Mesothelial cell of epicardium (in vitro differentiated cells): Measurements from ENCODE around the gene CCDC175. TPM values are rescaled to one million over a fixed set of nuclear protein-coding genes. Genes with fewer than 3 reads are reported as not detected.

Source experiments
- DNase-seq, 2 experiments: peaks; one replicate each; pipeline ENCODE4 v3.0.0; 2021; ENCODE audit warnings: low spot score in 2 of 2; ENCODE audit not compliant: unreplicated experiment in 2 of 2
- H3K27ac Mint-ChIP-seq: 2 replicates; pipeline ENCODE4 v1.8.0; 2021; ENCODE audit warnings: mixed read lengths
- H3K27me3 Mint-ChIP-seq: 2 replicates; pipeline ENCODE4 v1.8.0; 2021; ENCODE audit warnings: low read depth, mixed read lengths
- H3K36me3 Mint-ChIP-seq: 2 replicates; pipeline ENCODE4 v1.8.0; 2021; ENCODE audit warnings: mixed read lengths
- H3K4me1 Mint-ChIP-seq: 2 replicates; pipeline ENCODE4 v1.8.0; 2021; ENCODE audit warnings: mixed read lengths
- H3K4me3 Mint-ChIP-seq: 2 replicates; pipeline ENCODE4 v1.8.0; 2021; ENCODE audit warnings: mild to moderate bottlenecking, moderate library complexity, mixed read lengths
- H3K9me3 Mint-ChIP-seq: 2 replicates; pipeline ENCODE4 v1.8.0; 2021; ENCODE audit warnings: mixed read lengths
- total RNA-seq: library from RNA; stranded (reverse); gene quantifications from 3 replicates; pipeline ENCODE4 v1.2.1, GENCODE V29; 2021
- TF ChIP-seq, protein P1 (sequence below): fragments of 200-600 bp; sonication (generic); IDR thresholded peaks from one replicate; pipeline ENCODE4 v1.5.0; 2021; ENCODE audit warnings: antibody characterized with exemption; ENCODE audit not compliant: unreplicated experiment

Gene CCDC175
- total RNA-seq, 1 donor from 2014 or later: 0.16 TPM

DNA sequence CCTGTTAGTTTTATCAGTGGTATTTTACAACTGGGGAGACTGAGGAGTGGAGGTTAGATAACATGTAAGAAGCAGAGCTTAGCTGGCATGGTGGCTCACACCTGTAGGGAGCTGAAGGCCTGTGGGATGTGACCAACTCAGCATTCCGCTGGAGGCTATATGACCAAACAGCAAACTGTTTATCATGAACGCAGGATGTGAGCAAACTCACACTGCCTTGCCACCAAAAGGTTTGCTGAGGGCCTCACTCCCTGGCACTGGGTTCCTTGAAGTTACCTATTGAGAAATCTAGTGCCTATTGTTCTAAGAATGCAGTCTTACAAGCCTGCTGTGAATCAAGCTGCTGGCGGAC, 68.9 kb downstream of the CCDC175 start:
- peaks cover 2% of the 10 kb centered on the region for H3K27me3 Mint-ChIP-seq
- no peaks in the 10 kb centered on the region for H3K4me1 Mint-ChIP-seq
- no peak for DNase-seq
- H3K9me3 Mint-ChIP-seq: no peaks in the 10 kb centered on the region
- no peak overlapping the region for H3K27ac Mint-ChIP-seq
- TF ChIP-seq, protein P1, sequence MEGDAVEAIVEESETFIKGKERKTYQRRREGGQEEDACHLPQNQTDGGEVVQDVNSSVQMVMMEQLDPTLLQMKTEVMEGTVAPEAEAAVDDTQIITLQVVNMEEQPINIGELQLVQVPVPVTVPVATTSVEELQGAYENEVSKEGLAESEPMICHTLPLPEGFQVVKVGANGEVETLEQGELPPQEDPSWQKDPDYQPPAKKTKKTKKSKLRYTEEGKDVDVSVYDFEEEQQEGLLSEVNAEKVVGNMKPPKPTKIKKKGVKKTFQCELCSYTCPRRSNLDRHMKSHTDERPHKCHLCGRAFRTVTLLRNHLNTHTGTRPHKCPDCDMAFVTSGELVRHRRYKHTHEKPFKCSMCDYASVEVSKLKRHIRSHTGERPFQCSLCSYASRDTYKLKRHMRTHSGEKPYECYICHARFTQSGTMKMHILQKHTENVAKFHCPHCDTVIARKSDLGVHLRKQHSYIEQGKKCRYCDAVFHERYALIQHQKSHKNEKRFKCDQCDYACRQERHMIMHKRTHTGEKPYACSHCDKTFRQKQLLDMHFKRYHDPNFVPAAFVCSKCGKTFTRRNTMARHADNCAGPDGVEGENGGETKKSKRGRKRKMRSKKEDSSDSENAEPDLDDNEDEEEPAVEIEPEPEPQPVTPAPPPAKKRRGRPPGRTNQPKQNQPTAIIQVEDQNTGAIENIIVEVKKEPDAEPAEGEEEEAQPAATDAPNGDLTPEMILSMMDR: peak; percentile 1
- no peak overlapping the region for H3K4me3 Mint-ChIP-seq
- peaks cover 11% of the 10 kb centered on the region for H3K36me3 Mint-ChIP-seq

- Mint-ChIP-seq H3K27ac (no peak overlapping the region), H3K36me3 (peaks cover 14% of the 10 kb centered on the region), H3K27me3 (peaks cover 2% of the 10 kb centered on the region), H3K4me3 (no peak overlapping the region), H3K4me1 (no peaks in the 10 kb centered on the region), H3K9me3 (no peaks in the 10 kb centered on the region)
- DNase-seq: peak in 1 of 2 experiments; percentile 60
- TF ChIP-seq, protein P1: peak; percentile 51
These were observed 69.4 kb downstream of the CCDC175 start for GRCh38 chr14:59507063-59507751.

GRCh38 chr14:59503256-59503655, 73.4 kb downstream of the CCDC175 start:
- Mint-ChIP-seq H3K27me3 (no peaks in the 10 kb centered on the region), H3K9me3 (no peaks in the 10 kb centered on the region), H3K4me3 (no peak overlapping the region), H3K27ac (no peak overlapping the region), H3K36me3 (peaks cover 16% of the 10 kb centered on the region), H3K4me1 (no peaks in the 10 kb centered on the region)
- TF ChIP-seq, protein P1: no peak
- no peak for DNase-seq

DNA sequence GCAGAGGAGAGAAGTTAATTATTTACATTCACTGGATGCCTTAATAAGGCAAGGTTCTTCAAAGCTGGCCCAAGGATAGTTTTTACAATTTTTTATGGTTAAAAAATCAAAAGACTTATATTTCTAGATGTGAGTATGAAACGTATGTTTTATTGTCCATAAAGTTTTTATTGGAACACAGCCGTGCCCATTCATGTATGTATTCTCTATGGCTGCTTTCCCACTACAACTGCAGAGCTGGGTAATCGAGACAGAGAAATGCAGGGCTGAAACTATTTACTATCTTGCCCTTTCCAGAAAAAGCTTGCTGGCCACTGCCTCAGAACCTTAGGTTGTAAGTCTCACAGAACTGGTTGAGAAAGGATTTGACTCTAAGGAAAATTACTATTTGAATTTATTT, 75.9 kb downstream of the CCDC175 start:
- H3K27me3 Mint-ChIP-seq: no peaks in the 10 kb centered on the region
- peaks cover 19% of the 10 kb centered on the region for H3K36me3 Mint-ChIP-seq
- no peak overlapping the region for H3K4me3 Mint-ChIP-seq
- no peak overlapping the region for H3K27ac Mint-ChIP-seq
- DNase-seq: no peak
- no peaks in the 10 kb centered on the region for H3K4me1 Mint-ChIP-seq
- TF ChIP-seq, protein P1: no peak
- H3K9me3 Mint-ChIP-seq: no peaks in the 10 kb centered on the region

DNA sequence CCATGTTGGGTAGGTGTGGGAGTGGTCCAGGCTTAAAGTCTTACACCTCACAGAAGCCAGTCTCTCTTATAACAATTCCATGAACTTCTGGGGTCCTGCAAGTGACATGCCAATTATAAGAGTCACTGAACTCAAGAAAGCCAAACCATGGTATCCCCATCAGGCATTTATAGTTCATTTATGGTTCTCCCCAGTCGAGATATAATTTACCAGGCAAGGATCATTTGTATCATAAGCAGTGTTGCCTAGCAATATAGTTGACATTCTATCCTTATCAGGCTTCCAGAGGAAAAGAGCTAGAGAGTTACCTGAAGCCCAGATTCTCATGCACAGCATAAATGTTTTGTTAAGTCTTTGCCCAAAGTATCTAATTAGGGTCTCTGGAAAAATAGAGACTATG, 84.2 kb downstream of the CCDC175 start:
- no peak for DNase-seq
- Mint-ChIP-seq H3K4me3 (no peak overlapping the region), H3K27ac (no peak overlapping the region), H3K4me1 (no peaks in the 10 kb centered on the region), H3K27me3 (no peaks in the 10 kb centered on the region), H3K9me3 (no peaks in the 10 kb centered on the region), H3K36me3 (peaks cover 56% of the 10 kb centered on the region)
- TF ChIP-seq, protein P1: no peak

GRCh38 chr14:59490756-59491155, 85.9 kb downstream of the CCDC175 start:
- H3K27me3 Mint-ChIP-seq: no peaks in the 10 kb centered on the region
- DNase-seq: no peak
- TF ChIP-seq, protein P1: no peak
- peaks cover 2% of the 10 kb centered on the region for H3K4me1 Mint-ChIP-seq
- no peak overlapping the region for H3K4me3 Mint-ChIP-seq
- no peak overlapping the region for H3K27ac Mint-ChIP-seq
- H3K36me3 Mint-ChIP-seq: peaks cover 55% of the 10 kb centered on the region
- H3K9me3 Mint-ChIP-seq: no peaks in the 10 kb centered on the region
